GM12872 (cell line): Measurements from ENCODE around the gene MBP.

Experiments used
- CTCF ChIP-seq: IDR thresholded peaks from 3 replicates; pipeline ENCODE4 v1.5.1; 2011; ENCODE audit warnings: low read depth, mild to moderate bottlenecking, low read length, moderate library complexity; ENCODE audit not compliant: insufficient read depth

MBP gene

GRCh38 chr18:77093586-77093985, 39.0 kb downstream of the MBP start:
- TF ChIP-seq CTCF: no peak

GRCh38 chr18:77093067-77093430, 39.5 kb downstream of the MBP start:
- TF ChIP-seq CTCF: no peak

GRCh38 chr18:77092104-77093066, 40.2 kb downstream of the MBP start:
- TF ChIP-seq CTCF: no peak

- TF ChIP-seq CTCF: no peak
Measured at GRCh38 chr18:77091366-77091765, 41.2 kb downstream of the MBP start.

- no peak for TF ChIP-seq CTCF
Measured at GRCh38 chr18:77090546-77091174, 41.9 kb downstream of the MBP start.

GRCh38 chr18:77089723-77090285, 42.8 kb downstream of the MBP start:
- TF ChIP-seq CTCF: no peak

GRCh38 chr18:77088963-77089722, 43.4 kb downstream of the MBP start:
- TF ChIP-seq CTCF: no peak
